ENCODE data around the gene MRPL52.
"Not testable (repeated sequence)": the region's sequence is repeated elsewhere in the genome, so short reads cannot be mapped to it uniquely, and the experiment has no call there.

The MRPL52 gene

DNA sequence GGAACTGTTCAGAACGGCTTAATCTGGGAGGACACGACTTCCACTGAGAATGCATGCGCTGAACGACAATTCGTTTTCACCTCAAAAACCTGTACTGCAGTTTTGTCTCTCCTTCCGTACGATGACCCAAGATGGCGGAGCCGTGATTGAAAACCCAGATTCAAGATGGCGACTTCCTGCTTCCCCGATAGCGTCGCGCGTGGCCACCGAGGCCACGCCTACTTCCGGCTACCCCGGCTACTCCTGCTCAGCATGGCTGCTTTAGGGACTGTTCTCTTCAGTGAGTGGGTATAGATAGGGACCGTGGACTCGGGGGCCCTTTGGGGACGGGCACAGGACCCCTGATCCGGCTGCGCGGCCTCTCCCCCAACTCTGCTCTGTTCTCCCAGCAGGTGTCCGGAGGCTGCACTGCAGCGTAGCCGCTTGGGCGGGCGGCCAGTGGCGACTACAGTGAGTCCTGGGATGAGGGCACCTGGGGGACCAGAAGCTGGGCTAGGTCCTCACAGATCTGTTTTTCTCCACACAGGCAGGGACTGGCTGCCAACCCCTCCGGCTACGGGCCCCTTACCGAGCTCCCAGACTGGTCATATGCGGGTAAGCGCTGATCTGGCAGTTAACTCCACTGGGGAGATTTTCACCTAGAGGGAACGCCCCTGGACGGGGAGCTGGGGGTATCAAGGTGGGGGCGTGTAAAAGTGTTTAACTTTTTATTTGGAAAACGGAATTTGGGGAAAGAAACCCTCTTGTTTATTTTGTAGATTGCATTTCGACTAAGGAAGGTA is at the start of gene MRPL52:
TSS of gene MRPL52 (plus strand) at position 227 of the 782 bp plus-strand sequence. CDS start at position 253, 26 bp downstream.
- DNase-seq: peak; percentile 84 to 97 (median 92)
- intact Hi-C loops (cut with DNase I): loop anchor here (10.0 kb wide), 2 partner anchors 75 to 255 kb away; no protein-coding TSS in a partner anchor

DNA sequence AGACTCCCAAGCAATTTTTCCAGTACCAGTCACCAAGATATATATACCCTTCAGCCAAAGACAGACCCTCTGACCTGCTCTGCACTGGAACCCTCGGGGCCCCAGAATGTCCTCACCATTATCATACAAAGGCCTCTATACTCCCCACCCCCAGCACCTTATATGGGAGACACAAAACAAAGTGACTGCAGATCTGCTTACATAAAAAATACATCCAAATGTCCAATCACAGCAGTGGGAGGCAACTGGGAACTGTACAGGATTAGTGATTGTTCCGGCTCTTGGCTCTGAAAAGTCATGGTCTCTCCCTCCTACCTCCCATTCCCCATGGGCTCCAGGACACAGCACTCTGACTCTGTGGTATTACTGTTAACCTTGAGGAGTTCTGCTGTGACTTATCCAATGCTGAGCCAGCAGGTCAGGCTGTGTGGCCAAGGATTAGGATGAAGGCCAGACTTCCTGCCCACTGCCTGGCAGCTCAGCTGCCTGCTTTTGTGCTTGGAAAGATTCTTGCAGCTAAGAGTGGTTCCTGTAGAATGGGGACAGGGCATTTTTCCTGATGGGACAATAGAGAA is 49.5 kb upstream of the MRPL52 start:
- peak in 1 of 42 donors; percentile 22 for DNase-seq
- intact Hi-C loops (cut with DNase I): no loop called here

- DNase-seq: no peak
- intact Hi-C loops (cut with DNase I): no loop called here
Observed at GRCh38 chr14:22780941-22781300, 48.8 kb upstream of the MRPL52 start.

GRCh38 chr14:22781301-22781991 is 48.2 kb upstream of the MRPL52 start:
- intact Hi-C loops (cut with DNase I): no loop called here
- DNase-seq: no peak

- intact Hi-C loops (cut with DNase I): no loop called here
- no peak for DNase-seq
Observed at GRCh38 chr14:22786685-22787084, 43.0 kb upstream of the MRPL52 start.

GRCh38 chr14:22791301-22791700 is 38.4 kb upstream of the MRPL52 start:
- no peak for DNase-seq

GRCh38 chr14:22792158-22792557 is 37.5 kb upstream of the MRPL52 start:
- intact Hi-C loops (cut with DNase I): no loop called here
- no peak for DNase-seq

More at GRCh38 chr14:22791301-22791700, 38.4 kb upstream of the MRPL52 start:
- intact Hi-C loops (cut with DNase I): no loop called here

- intact Hi-C loops (cut with DNase I); DNase-seq: not testable (repeated sequence)
Observed at GRCh38 chr14:22793550-22793949, 36.1 kb upstream of the MRPL52 start.

DNA sequence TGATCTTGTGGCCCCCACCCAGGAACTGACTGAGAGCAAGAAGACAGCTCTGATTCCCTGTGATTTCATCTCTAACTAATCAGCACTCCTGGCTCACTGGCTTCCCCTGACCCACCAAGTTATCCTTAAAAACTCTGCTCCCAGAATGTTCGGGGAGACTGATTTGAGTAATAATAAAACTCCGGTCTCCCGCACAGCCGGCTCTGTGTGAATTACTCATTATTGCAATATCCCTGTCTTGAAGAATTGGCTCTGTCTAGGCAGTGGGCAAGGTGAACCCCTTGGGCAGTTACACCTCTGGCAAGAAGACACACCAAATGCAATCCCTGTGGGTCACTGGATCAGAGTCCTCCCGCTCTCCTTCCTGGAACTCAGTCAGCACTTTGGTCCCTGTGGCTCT is 35.7 kb upstream of the MRPL52 start:
- no peak for DNase-seq
- intact Hi-C loops (cut with DNase I): no loop called here

- DNase-seq: no peak
- intact Hi-C loops (cut with DNase I): no loop called here
Observed at GRCh38 chr14:22794551-22794951, 35.1 kb upstream of the MRPL52 start.

DNA sequence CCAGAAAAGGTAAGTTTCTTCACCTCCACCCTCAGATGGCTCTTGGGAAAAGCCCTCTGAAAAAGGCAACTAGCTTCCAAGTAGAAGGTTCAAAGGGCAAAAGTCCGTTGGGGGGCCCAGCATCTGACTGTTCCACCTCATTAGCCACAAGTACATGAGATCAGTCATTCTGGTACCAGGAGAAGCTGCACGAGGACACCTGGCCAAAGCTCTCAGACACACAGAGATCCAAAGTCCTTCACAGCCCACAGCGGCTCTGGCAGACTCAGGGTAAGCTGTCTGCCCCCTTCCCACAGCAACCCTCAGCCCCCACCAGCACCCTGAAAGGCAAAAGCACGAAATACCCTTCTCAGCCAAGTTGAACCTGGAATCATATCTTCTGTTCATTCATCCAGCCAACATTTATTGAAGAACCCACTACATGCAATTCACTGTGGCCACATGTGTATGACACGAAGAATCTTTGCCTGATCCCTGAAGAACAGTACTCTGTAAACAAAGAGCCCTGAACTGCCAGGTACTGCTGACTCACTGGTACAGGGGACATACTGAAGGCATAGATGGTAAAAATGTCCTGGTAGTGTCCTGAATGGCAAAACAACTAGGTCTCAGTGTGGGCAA is 33.5 kb upstream of the MRPL52 start:
- no peak for DNase-seq
- intact Hi-C loops (cut with DNase I): no loop called here

DNA sequence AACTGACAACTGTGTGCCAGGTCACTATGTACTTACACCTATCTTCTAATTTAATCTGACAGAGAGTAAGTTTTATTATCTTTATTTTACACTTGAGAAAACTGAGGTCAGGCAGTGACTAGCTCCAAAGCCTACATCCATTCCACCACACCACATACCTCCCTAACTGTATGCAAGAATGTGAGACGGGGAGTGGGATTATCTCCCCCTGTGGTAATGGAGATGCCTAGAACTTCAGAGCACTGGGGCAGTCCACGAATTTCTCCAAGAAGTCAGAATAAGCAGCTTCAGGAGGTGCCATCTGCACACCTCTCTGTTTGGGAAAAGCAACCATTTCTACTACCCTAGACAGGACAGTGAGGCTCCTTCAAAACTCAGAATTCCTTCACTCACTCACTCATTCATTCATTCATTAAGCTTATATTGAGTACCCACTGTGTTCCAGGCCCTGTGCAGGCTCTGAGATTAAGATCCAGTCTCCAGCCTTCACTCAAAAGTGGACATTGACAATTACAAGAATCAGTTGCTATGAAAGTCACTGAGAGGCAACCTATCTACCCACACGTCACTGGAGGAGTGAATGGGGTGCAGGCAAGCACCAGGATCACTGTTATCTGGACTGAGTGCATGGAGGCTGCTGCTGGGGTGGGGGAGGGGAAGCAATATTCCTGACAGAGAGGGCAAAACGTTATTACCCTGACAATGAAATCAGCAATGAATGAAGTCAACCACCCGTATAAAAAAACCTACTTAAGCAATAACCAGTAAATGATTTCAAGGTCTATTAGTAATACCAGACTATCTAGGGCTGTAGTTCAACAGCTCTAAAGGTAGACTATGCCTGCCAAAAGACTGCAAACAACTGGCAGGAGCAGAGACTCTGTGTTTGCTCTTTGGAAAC is 32.4 kb upstream of the MRPL52 start:
- intact Hi-C loops (cut with DNase I): no loop called here
- DNase-seq: no peak

DNA sequence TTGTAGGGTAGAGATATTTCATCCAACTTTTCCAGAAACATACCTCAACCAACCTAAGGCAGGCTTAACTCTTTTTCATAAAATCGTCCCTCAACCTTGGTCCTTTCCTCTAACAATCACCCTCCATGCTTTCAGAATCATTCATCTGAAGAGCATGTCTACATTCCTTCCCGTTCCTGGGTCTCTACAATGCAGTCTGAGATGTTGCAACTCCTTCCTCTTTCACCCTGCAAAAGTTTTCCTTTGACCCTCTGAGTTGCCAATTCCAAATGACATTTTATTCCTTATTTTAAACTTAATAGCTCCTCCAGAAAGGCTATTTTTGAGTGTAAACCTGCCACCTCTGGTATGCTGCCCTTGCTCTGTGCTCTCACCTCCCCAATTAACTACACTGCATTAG is 31.2 kb upstream of the MRPL52 start:
- intact Hi-C loops (cut with DNase I): no loop called here
- DNase-seq: no peak

GRCh38 chr14:22800346-22800745 is 29.3 kb upstream of the MRPL52 start:
- intact Hi-C loops (cut with DNase I): no loop called here
- DNase-seq: no peak

GRCh38 chr14:22801716-22802115 is 28.0 kb upstream of the MRPL52 start:
- peak in 3 of 42 donors; percentile 18 to 43 (median 20) for DNase-seq
- intact Hi-C loops (cut with DNase I): no loop called here

- intact Hi-C loops (cut with DNase I): no loop called here
- DNase-seq: no peak
Observed at GRCh38 chr14:22802860-22803686, 26.6 kb upstream of the MRPL52 start.

DNA sequence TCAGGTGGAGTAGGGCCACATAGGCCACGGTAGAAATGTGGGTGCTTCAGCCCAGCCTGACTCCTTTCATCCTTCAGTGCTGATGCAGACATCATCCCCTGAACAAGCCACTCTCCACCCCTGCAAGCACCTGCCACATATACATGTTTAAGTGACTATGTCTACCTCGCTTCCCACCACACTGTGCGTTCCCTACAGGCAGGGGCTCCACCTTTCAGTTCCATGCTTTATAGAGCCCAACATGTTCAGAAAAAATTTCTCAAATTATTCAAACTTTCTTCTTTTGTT is 26.1 kb upstream of the MRPL52 start:
- intact Hi-C loops (cut with DNase I): no loop called here
- no peak for DNase-seq

DNA sequence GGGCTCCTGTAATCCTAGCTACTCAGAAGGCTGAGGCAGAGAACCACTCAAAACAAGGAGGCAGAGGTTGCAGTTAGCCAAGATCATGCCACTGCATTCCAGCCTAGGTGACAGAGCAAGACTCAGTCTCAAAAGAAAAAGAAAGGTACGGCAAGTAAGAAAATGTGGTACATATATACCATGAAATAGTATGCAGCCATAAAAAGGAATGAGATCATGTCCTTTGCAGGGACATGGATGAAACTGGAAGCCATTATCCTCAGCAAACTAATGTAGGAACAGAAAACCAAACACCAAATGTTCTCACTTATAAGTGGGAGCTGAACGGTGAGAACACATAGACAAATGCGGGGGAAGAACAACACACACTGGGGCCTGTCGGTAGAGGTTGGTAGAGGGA is 24.5 kb upstream of the MRPL52 start:
- intact Hi-C loops (cut with DNase I); DNase-seq: not testable (repeated sequence)
